T47D (cell line): ENCODE data around the gene ACVR1B.

Source experiments
- DNase-seq, 2 experiments: peaks; one replicate each; pipeline versions ENCODE4 v3.0.0 to v3.0.0-alpha.2; 2011 to 2012; ENCODE audit warnings: low read depth in 1 of 2, low spot score in 1 of 2
- JUND ChIP-seq: IDR thresholded peaks from 2 replicates; pipeline ENCODE4 v1.6.1; 2012; ENCODE audit warnings: low read depth
- in situ Hi-C: cut with HindIII; loops from 2 replicates; pipeline ENCODE4 v1.10.0; 2016; ENCODE audit warnings: low sequenced_read_pairs, low pct_unique_long_range_greater_than_20kb

The ACVR1B gene

DNA sequence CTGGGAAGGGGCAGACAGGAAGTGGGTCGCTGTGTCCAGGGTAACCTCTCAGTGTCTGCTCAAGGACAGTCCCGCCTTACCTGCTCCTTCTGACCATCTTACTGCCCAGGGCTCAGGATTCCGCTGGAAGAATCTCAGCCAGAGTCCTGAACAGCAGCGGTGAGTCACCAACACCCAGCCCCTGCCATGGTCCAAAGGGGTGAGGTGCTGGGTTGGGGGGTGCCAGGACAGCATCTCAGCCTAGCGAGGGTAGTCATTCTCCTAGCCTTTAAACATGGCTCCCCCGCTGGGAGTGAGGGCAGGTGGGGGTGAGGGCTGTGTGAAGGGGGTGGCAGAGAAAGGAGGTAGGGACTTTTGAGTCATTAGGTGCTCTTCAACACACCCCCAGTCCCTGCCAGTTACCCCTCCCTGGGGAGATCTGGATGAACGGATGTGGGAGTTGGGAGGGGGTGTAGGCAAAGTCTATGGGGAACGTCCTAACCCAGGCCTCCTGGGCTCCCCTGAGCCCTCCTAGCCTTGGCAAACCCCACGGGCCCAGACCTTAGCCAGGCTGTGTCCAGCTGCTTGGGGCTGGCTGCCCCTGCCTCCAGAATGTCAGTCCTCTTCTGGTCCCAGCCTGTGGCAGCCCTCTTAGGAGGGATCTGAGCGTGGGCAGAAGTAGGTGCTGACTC, 57.7 kb downstream of the ACVR1B start:
- no peak for DNase-seq
- no peak for TF ChIP-seq JUND
- in situ Hi-C loops, result no loop called here

DNA sequence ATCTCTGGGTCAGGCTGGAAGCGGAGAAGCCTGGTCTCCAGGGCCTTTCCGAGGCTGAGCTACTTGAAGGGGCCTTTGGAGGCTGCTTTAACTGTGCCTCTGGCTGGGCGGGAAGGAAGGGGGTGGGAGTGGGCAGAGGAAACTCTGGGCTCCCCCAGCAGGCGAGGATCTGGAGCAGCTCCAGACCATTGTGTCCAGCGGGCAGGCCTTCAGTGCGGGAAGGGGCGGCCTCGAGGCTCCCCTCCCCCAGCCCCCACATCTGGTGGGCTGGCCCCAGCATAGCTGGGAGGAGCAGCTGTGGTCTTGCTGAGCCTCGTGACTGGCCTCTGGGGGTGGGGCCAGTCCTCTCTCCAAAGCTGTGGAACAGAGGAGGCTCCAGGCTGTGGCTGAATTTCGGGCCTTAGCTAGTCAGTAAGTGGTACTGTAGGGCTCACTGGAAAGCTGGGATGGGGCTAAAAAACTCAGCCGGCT, 58.7 kb downstream of the ACVR1B start:
- no peak for DNase-seq
- TF ChIP-seq JUND, result no peak
- in situ Hi-C loops, result no loop called here

DNA sequence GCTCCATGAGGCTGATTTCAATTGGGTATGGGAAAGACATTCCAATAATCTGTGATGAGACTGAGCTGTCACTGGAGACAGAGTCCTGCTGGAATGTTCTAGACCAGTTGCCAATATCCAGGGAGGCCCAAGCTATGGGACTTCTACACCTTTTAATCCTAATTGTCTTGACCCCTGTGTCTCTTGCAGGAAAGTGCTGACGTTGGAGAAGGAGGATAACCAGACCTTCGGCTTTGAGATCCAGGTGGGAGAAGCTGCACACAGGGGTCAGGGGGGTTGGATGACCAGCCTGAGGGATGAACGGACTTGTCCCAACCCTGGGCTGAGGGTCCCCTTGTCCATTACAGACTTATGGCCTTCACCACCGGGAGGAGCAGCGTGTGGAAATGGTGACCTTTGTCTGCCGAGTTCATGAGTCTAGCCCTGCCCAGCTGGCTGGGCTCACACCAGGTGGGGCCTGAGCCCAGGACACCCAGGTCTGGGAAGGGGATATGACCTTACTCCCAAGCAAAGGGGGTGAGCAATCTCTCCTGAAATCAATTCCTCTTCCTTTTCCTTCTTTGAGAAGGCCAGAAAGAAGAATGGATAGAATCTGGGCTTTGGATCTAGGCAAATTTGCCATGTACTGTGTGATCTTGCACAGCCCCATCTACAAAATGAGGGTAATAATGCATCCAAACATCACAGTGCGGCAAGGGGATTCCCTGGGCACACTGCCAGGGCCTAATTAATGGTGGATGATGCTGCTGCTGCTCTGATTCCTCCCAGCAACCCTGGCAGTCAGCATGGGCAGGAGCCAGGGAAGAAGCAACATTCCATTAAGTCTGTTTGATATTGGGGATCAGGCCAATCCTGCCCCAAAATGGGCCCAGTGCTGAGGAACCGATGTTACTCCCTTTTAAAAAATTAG, 59.4 kb downstream of the ACVR1B start:
- in situ Hi-C loops, result no loop called here
- DNase-seq, result no peak
- TF ChIP-seq JUND, result no peak

DNA sequence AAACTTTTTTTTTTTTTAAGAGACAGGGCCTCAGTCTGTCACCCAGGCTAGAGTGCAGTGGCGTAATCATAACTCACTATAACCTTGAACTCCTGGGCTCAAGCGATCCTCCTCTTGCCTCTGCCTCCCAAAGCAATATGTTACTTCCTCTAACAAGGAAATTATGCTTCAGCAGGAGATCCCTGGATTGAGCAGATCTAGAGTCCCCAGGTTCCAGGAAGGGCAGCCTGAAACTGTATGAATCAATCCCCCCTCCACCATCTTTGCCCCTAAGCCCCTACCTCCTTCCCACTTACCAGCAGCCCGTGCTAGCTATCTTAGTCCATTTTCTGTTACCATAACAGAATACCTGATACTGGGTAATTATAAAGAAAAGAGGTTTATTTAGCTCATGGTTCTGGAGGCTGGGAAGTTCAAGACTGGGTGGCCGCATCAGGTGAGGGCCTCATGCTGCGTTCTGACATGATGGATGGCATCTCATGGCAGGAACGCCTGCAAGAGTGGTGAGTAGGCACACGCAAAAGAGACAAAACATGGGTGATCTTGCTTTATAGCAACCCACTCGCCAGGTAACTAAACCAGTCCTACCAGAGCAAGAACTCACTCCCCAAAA, 60.2 kb downstream of the ACVR1B start:
- no peak for DNase-seq
- no peak for TF ChIP-seq JUND
- in situ Hi-C loops, result no loop called here

DNA sequence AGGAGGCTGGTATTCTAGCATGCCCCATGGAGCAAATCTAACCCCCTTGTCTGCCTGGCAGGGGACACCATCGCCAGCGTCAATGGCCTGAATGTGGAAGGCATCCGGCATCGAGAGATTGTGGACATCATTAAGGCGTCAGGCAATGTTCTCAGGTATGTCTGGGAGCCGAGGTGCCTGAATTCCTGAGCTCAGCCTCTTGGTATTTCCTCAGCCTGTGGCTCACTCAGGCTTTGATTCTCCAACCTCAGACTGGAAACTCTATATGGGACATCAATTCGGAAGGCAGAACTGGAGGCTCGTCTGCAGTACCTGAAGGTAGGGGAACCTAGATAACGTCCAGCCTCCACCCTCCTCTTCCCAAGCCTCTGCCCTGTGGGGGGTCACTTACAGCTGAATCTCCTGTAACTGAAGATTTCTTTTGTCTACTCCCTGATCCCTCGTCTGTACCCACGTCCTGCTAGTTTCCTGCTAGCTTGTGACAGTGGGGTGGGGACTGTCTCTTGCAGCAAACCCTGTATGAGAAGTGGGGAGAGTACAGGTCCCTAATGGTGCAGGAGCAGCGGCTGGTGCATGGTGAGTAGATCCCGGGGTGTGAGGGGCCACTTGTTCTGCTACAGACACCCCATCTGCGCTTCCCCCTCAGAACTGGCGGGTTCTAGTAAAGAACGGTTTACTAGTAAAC, 62.3 kb downstream of the ACVR1B start:
- no peak for TF ChIP-seq JUND
- in situ Hi-C loops, result no loop called here
- no peak for DNase-seq

DNA sequence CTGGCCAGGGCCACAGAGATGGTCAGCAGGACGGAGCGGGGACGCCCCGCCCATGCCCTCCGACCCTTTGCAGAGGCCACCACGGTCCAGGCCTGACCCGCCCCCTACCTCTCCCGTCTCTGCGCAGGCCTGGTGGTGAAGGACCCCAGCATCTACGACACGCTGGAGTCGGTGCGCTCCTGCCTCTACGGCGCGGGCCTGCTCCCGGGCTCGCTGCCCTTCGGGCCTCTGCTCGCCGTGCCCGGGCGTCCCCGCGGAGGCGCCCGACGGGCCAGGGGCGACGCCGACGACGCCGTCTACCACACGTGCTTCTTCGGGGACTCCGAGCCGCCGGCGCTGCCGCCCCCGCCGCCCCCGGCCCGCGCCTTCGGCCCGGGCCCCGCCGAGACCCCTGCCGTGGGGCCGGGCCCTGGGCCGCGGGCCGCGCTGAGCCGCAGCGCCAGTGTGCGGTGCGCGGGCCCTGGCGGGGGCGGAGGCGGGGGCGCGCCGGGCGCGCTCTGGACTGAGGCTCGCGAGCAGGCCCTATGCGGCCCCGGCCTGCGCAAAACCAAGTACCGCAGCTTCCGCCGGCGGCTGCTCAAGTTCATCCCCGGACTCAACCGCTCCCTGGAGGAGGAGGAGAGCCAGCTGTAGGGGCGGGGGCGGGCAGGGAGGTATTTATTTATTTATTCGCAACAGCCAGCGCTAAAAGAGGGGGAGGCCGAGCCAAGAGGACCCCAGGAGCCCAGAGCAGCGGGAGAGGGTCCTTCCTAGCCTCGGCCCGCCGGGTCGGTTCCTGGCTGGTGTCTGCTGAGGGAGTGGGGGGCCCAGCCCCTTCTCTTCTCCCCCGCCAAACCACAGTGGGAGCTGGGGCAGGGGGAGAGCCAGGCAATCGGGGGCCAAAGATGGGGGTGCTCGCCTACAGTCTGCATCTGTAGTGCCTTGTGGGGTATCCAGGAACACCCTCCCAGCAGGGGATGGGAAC, 63.4 kb downstream of the ACVR1B start:
- TF ChIP-seq JUND, result no peak
- in situ Hi-C loops, result no loop called here
- DNase-seq, result no peak

DNA sequence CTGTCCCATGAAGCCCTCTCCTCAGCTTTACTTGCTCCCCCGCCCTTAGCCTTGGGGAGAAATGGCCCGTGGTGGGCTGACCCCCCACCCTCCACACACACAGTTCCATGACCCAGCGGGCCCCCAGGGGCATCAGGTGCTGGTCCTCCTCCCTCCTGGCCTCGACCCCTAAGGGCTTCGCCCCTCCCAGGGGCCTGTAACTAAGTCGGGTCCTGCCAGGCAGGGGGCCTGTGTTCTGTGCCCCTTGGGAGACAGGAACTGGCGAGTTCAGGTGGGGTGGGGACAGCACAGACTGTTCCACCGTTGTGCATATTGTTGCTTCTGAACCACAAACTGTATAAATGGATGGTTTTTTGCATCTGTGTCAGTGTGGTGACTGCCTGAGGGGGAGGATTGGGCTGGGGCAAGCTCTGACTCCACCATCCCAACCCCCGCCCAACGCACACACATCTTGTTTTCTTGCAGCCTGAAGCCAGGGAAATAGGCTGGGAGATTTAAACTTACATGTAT, 64.1 kb downstream of the ACVR1B start:
- in situ Hi-C loops, result no loop called here
- DNase-seq, result no peak
- no peak for TF ChIP-seq JUND

DNA sequence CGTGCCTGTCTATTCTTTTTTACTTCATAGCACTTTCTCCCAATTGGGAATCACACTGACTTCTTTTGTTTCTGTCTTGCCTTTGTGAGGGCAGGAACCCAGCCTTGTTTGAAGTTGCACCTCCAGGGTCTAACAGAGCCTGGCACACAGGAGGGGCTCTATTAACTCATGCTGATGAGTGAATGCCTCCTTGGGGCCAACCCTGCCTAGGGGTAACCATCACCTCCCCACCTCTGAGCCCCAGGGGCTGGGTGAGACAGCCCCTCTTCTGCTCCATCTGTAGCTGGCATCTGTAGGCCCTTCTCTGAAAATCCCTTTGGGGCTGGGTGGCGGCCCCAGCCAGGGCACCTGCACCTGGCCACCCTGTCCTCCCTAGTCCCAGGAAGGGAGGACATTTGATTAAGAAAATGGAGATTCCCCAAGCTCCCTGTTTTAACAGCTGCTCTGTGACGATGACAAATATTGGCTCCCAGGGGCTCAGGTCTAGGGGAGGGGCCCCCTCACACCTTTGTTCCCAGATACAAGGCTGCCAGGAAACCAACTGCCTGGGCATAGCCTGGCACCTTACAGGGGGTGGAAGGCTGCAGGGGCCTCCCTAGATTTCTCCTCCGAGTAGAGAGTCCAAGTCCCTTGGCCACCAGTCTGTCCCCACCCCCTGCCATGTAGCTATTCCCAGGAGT, 67.1 kb downstream of the ACVR1B start:
- in situ Hi-C loops, result no loop called here
- no peak for DNase-seq
- no peak for TF ChIP-seq JUND

DNA sequence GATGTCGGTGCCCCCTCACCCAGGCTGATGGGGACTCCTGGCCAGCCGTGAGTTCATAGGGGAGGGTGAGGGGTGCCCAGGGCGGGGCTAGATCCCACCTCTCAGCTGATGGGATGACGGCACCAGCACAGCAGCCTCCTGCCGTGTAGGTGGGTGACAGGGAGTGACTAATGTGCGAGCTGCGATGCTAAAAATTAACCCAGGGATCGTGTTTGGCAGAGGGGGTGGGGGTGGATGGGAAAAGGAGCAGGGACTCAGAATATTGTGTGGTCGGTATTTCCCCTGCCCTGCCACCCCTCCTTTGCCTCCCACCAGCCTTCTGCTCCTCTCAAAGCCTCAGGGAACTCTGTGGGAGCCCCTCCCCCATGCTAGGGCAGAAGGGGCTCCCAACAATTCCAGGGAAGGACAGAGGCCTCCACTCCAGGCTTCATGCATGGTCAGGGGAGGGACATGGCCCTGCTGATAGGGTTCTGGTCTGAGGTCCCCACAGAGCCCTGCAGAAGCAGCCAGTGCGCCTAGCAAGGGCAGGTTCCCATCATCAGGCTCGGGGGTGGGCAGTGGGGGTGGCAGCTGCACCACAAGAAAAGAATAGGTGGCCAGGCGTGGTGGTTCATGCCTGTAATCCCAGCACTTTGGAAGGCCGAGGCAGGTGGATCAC, 67.7 kb downstream of the ACVR1B start:
- in situ Hi-C loops, result no loop called here
- TF ChIP-seq JUND, result no peak
- DNase-seq, result no peak

DNA sequence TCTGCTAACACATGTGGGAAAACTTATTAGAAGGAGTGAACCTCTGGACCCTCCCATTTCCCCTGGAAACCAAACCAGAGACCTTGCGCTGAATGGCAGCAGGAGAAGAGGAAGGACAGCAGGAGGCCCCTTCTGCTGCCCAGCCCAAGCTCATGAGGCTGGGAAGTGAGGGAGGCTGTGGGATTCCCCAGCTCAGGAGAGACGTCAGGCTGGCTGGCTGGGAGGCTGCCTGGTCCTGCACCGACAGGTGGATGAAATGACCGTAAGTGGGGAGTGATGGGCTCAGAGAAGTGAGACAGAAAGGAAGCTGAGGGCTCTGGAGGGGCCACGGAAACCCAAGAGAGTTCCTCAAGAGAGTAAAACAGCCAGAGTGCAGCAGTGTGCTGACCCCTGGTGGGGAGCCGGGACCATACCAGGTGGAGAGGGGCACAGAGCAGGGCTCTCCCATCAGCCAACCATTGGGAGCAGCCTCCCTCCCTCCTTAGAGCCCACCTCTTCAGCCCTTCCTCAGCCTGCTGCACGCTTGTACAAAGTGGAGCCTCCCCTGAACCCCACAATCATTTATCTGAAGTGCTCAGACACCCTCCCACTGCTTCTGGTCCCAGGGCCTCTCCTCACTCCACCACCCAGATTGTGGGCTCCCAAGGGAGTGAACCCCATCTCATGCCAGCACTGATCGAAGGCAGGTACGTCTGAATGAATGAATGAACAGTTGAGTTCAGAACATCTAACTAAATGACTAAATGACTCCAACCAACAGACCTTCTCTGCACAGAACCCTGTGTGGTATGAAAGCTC, 69.2 kb downstream of the ACVR1B start:
- in situ Hi-C loops, result no loop called here
- DNase-seq, result peak; percentile 68 to 81
- no peak for TF ChIP-seq JUND
